ENCODE measurements around the gene MTA2. TPM values are rescaled to one million over a fixed set of nuclear protein-coding genes. Genes with fewer than 3 reads are reported as not detected.
"Not testable (repeated sequence)": the region's sequence is repeated elsewhere in the genome, so short reads cannot be mapped to it uniquely, and the experiment has no call there.

The MTA2 gene
- total RNA-seq, 1 experiment from 2014 or later, result 241 TPM

DNA sequence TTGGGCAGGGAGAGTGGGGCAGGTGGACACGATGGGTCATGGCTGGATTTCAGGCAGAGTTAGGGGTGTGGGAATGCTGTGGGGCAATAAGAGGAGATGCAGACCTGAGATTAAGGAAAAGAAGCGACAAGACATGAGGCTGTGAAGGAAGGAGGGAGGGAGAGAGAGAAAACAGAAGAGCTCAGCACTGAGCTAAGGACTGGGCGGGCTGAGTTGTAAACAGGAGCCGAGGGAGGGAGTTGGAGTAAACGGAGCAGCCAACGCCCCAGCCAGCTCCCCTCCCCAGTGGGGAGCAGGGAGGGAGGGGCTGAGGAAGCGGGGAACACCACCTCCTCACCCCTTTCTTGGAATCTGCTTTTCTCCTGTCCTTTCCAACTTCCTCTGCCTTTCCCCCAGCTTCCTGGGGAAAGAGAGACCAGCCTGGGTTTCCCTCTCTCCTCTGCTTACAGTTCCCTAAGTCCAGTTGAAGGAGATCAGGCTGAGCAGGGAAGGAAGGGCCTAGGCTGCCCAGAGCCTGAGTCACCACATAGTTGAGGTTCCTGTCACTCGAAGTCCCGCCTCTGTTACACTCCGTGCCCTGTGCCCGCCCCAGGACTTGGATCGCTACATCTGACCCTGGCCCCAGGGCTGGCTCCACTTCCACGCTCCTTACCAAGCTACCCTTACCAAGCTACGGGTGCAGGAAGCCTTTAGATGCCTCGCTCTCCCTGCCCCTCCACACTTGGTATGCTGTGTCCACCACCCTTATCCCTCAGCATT, 48.4 kb downstream of the MTA2 start:
- peak overlapping the region; percentile 90 for H3K27ac ChIP-seq (ENCODE audit: low read depth, low read length, poor library complexity, severe bottlenecking)
- TF ChIP-seq, protein P1, sequence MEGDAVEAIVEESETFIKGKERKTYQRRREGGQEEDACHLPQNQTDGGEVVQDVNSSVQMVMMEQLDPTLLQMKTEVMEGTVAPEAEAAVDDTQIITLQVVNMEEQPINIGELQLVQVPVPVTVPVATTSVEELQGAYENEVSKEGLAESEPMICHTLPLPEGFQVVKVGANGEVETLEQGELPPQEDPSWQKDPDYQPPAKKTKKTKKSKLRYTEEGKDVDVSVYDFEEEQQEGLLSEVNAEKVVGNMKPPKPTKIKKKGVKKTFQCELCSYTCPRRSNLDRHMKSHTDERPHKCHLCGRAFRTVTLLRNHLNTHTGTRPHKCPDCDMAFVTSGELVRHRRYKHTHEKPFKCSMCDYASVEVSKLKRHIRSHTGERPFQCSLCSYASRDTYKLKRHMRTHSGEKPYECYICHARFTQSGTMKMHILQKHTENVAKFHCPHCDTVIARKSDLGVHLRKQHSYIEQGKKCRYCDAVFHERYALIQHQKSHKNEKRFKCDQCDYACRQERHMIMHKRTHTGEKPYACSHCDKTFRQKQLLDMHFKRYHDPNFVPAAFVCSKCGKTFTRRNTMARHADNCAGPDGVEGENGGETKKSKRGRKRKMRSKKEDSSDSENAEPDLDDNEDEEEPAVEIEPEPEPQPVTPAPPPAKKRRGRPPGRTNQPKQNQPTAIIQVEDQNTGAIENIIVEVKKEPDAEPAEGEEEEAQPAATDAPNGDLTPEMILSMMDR (conservative IDR thresholded peaks at IDR 0.05; ENCODE audit: low read depth, low read length), result no peak
- TF ChIP-seq EZH2 (IDR thresholded peaks at IDR 0.05; ENCODE audit: borderline replicate concordance, low read depth, low read length, poor library complexity, severe bottlenecking), result no peak
- peaks cover 62% of the 10 kb centered on the region for H3K4me1 ChIP-seq (ENCODE audit: insufficient read depth, low read length, poor library complexity, severe bottlenecking)
- no peak overlapping the region for H3K4me3 ChIP-seq (ENCODE audit: low read depth, low read length, poor library complexity, severe bottlenecking)
- peak; percentile 76 for DNase-seq (ENCODE audit: low spot score)
- H3K9me3 ChIP-seq (ENCODE audit: low read depth, low read length, poor library complexity, severe bottlenecking), result no peaks in the 10 kb centered on the region
- CTCF ChIA-PET, result interaction anchor here (1.9 to 2.5 kb wide), 2 partner anchors 11 to 129 kb away, joined by 9 to 14 read pairs; no protein-coding TSS in a partner anchor
- intact Hi-C loops (cut with micrococcal nuclease; ENCODE audit: unreplicated experiment), result no loop called here
- BruUV-seq (replicated peaks), result no TSS peak
- H3K27me3 ChIP-seq (replicated peaks; ENCODE audit: insufficient read depth, low read depth, low read length, poor library complexity), result no peaks in the 10 kb centered on the region
- POLR2A ChIA-PET (ENCODE audit: low non-redundant PET), result interaction anchor here (0.6 kb wide), 1 partner anchor 122 kb away, joined by 3 read pairs; no protein-coding TSS in a partner anchor
- H3K36me3 ChIP-seq (ENCODE audit: insufficient read depth, low read length, poor library complexity, severe bottlenecking), result peaks cover 16% of the 10 kb centered on the region

DNA sequence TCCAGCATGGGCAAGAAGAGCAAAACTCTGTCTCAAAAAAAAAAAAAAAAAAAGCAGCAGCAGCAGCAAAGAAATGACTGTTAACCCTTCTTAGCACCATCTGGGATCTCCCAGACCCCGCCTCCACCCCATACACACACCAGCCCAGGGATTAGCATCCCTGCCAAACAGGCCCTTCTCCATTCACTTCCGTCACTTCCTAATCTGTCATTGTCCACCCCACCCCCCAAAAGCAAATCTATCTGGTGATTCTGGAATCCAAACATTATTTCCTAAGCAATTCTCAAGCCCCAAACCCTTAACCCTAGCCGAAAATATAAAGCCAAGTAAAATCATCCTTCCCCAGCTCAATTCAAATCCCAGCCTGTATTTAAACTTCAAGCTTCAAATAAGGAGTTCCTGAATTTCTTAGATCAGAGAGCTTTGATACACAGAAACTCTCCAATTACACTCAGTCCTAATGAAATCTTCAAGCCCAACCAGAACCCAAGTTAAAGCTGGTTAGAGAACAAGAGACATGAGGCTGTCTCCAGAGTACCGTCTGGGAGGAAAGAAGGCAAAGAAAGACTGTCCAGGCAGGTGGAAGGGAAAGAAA, 49.1 kb downstream of the MTA2 start:
- CTCF ChIA-PET, result interaction anchor here (1.9 to 2.5 kb wide), 2 partner anchors 10 to 128 kb away, joined by 9 to 14 read pairs; no protein-coding TSS in a partner anchor
- no peaks in the 10 kb centered on the region for H3K9me3 ChIP-seq (ENCODE audit: low read depth, low read length, poor library complexity, severe bottlenecking)
- TSS peak; percentile 40 for BruUV-seq (replicated peaks)
- intact Hi-C loops (cut with micrococcal nuclease; ENCODE audit: unreplicated experiment), result no loop called here
- no peak for TF ChIP-seq EZH2 (IDR thresholded peaks at IDR 0.05; ENCODE audit: borderline replicate concordance, low read depth, low read length, poor library complexity, severe bottlenecking)
- TF ChIP-seq, protein P1 (conservative IDR thresholded peaks at IDR 0.05; ENCODE audit: low read depth, low read length), result no peak
- peaks cover 62% of the 10 kb centered on the region for H3K4me1 ChIP-seq (ENCODE audit: insufficient read depth, low read length, poor library complexity, severe bottlenecking)
- H3K27me3 ChIP-seq (replicated peaks; ENCODE audit: insufficient read depth, low read depth, low read length, poor library complexity), result no peaks in the 10 kb centered on the region
- peak overlapping the region; percentile 90 for H3K27ac ChIP-seq (ENCODE audit: low read depth, low read length, poor library complexity, severe bottlenecking)
- no peak overlapping the region for H3K4me3 ChIP-seq (ENCODE audit: low read depth, low read length, poor library complexity, severe bottlenecking)
- peak; percentile 80 for DNase-seq (ENCODE audit: low spot score)
- POLR2A ChIA-PET (ENCODE audit: low non-redundant PET), result interaction anchor here (0.6 kb wide), 1 partner anchor 65 kb away, joined by 3 read pairs; no protein-coding TSS in a partner anchor
- peaks cover 9% of the 10 kb centered on the region for H3K36me3 ChIP-seq (ENCODE audit: insufficient read depth, low read length, poor library complexity, severe bottlenecking)

DNA sequence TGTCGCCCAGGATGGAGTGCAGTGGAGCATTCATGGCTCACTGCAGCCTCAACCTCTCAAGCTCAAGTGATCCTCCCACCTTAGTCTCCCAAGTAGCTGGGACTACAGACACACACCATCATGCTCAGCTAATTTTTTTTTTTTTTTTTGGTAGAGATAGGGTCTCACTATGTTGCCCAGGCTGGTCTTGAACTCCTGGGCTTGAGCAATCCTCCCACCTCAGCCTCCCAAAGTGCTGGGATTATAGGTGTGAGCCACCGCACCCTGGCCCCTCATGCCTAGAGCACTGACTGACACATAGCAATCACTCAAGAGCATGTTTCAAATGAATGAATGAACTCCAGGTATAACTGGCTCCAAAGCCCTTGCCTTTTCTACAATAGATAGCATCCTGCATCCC, 51.2 kb downstream of the MTA2 start:
- H3K36me3 ChIP-seq (ENCODE audit: insufficient read depth, low read length, poor library complexity, severe bottlenecking); intact Hi-C loops (cut with micrococcal nuclease; ENCODE audit: unreplicated experiment); H3K27me3 ChIP-seq (replicated peaks; ENCODE audit: insufficient read depth, low read depth, low read length, poor library complexity); BruUV-seq (replicated peaks); DNase-seq (ENCODE audit: low spot score); H3K9me3 ChIP-seq (ENCODE audit: low read depth, low read length, poor library complexity, severe bottlenecking); H3K27ac ChIP-seq (ENCODE audit: low read depth, low read length, poor library complexity, severe bottlenecking); H3K4me3 ChIP-seq (ENCODE audit: low read depth, low read length, poor library complexity, severe bottlenecking); POLR2A ChIA-PET (ENCODE audit: low non-redundant PET): not testable (repeated sequence)
- CTCF ChIA-PET, result interaction anchor here (1.0 kb wide), 1 partner anchor 8 kb away, joined by 3 read pairs; no protein-coding TSS in a partner anchor
- H3K4me1 ChIP-seq (ENCODE audit: insufficient read depth, low read length, poor library complexity, severe bottlenecking), result peaks cover 49% of the 10 kb centered on the region

Measured in A673 (cell line).